ENCODE results near the gene PHOSPHO2.

The PHOSPHO2 gene

GRCh38 chr2:169732583-169733358, 38.5 kb downstream of the PHOSPHO2 start:
- TF ChIP-seq CTCF (IDR thresholded peaks at IDR 0.05) = no peak
- Histone ChIP-seq H3K9me3 (ENCODE audit: control insufficient read depth, low read length) (no peaks in the 10 kb centered on the region), H3K79me2 (no peaks in the 10 kb centered on the region), H3K27me3 (ENCODE audit: control insufficient read depth, insufficient read depth, low read length) (no peaks in the 10 kb centered on the region), H3K36me3 (ENCODE audit: control insufficient read depth, insufficient read depth, low read length) (no peaks in the 10 kb centered on the region), H3K4me3 (ENCODE audit: low read depth, low read length) (peak overlapping the region; percentile 65), H3K4me1 (peaks cover 8% of the 10 kb centered on the region), H3K9ac (no peak overlapping the region), H3K27ac (peak overlapping the region; percentile 30), H3K4me2 (ENCODE audit: low read length) (peak overlapping the region; percentile 90), H2AFZ (peak overlapping the region; percentile 87)

- H3K9ac ChIP-seq = no peak overlapping the region
- TF ChIP-seq CTCF (IDR thresholded peaks at IDR 0.05) = no peak
- H3K9me3 ChIP-seq (ENCODE audit: control insufficient read depth, low read length) = no peaks in the 10 kb centered on the region
- no peak overlapping the region for H3K27ac ChIP-seq
- no peaks in the 10 kb centered on the region for H3K79me2 ChIP-seq
- peak overlapping the region; percentile 47 for H3K4me3 ChIP-seq (ENCODE audit: low read depth, low read length)
- peak overlapping the region; percentile 92 for H2AFZ ChIP-seq
- H3K4me2 ChIP-seq (ENCODE audit: low read length) = peak overlapping the region; percentile 81
- H3K36me3 ChIP-seq (ENCODE audit: control insufficient read depth, insufficient read depth, low read length) = no peaks in the 10 kb centered on the region
- peaks cover 8% of the 10 kb centered on the region for H3K4me1 ChIP-seq
- no peaks in the 10 kb centered on the region for H3K27me3 ChIP-seq (ENCODE audit: control insufficient read depth, insufficient read depth, low read length)
Observed at GRCh38 chr2:169734169-169734847, 40.0 kb downstream of the PHOSPHO2 start.

GRCh38 chr2:169735623-169736022, 41.4 kb downstream of the PHOSPHO2 start:
- Histone ChIP-seq H3K27me3 (ENCODE audit: control insufficient read depth, insufficient read depth, low read length) (no peaks in the 10 kb centered on the region), H3K4me2 (ENCODE audit: low read length) (no peak overlapping the region), H3K27ac (no peak overlapping the region), H3K9ac (no peak overlapping the region), H3K4me1 (peaks cover 8% of the 10 kb centered on the region), H2AFZ (no peak overlapping the region), H3K4me3 (ENCODE audit: low read depth, low read length) (no peak overlapping the region), H3K9me3 (ENCODE audit: control insufficient read depth, low read length) (no peaks in the 10 kb centered on the region), H3K79me2 (no peaks in the 10 kb centered on the region), H3K36me3 (ENCODE audit: control insufficient read depth, insufficient read depth, low read length) (no peaks in the 10 kb centered on the region)
- no peak for TF ChIP-seq CTCF (IDR thresholded peaks at IDR 0.05)

- Histone ChIP-seq H2AFZ (no peak overlapping the region), H3K36me3 (ENCODE audit: control insufficient read depth, insufficient read depth, low read length) (no peaks in the 10 kb centered on the region), H3K4me3 (ENCODE audit: low read depth, low read length) (no peak overlapping the region), H3K4me1 (peaks cover 8% of the 10 kb centered on the region), H3K9me3 (ENCODE audit: control insufficient read depth, low read length) (no peaks in the 10 kb centered on the region), H3K79me2 (no peaks in the 10 kb centered on the region), H3K27ac (no peak overlapping the region), H3K9ac (no peak overlapping the region), H3K27me3 (ENCODE audit: control insufficient read depth, insufficient read depth, low read length) (no peaks in the 10 kb centered on the region), H3K4me2 (ENCODE audit: low read length) (no peak overlapping the region)
- no peak for TF ChIP-seq CTCF (IDR thresholded peaks at IDR 0.05)
Observed at GRCh38 chr2:169736902-169737301, 42.6 kb downstream of the PHOSPHO2 start.

All from parathyroid adenoma (tissue), 2 donors.